Smooth muscle cell (in vitro differentiated cells): Measurements from ENCODE around the gene SMAGP. TPM values are rescaled to one million over a fixed set of nuclear protein-coding genes. Genes with fewer than 3 reads are reported as not detected.
A peak's percentile ranks its signal among the peaks of the same experiment; 100 is the strongest.

ENCODE experiments used
- DNase-seq: peaks from one replicate; lab custom pipeline; 2025; ENCODE audit not compliant: unreplicated experiment; lab: John Stamatoyannopoulos, UW
- H2AFZ ChIP-seq: fragments of 200-600 bp; sonication (generic); 2 replicates; pipeline ENCODE4 v1.6.0; 2016; ENCODE audit warnings: antibody characterized with exemption, low read depth, mild to moderate bottlenecking
- H3F3A ChIP-seq: fragments of 200-600 bp; sonication (generic); 2 replicates; pipeline ENCODE4 v1.6.0; 2017; ENCODE audit warnings: antibody characterized with exemption, low read depth
- H3K27ac ChIP-seq: fragments of 200-600 bp; sonication (generic); 2 replicates; pipeline ENCODE4 v1.5.1; 2016; ENCODE audit warnings: low read depth, mild to moderate bottlenecking
- H3K27me3 ChIP-seq: fragments of 200-600 bp; sonication (generic); 2 replicates; pipeline ENCODE4 v1.6.1; 2016; ENCODE audit warnings: low read depth, mild to moderate bottlenecking
- H3K36me3 ChIP-seq: fragments of 200-600 bp; sonication (generic); 2 replicates; pipeline ENCODE4 v1.5.1; 2016; ENCODE audit warnings: low read depth
- H3K4me1 ChIP-seq: fragments of 200-600 bp; sonication (generic); 2 replicates; pipeline ENCODE4 v1.5.1; 2016; ENCODE audit warnings: low read depth
- H3K4me2 ChIP-seq: fragments of 200-600 bp; sonication (generic); 2 replicates; pipeline ENCODE4 v1.6.0; 2016; ENCODE audit warnings: mild to moderate bottlenecking
- H3K4me3 ChIP-seq: fragments of 200-600 bp; sonication (generic); 2 replicates; pipeline ENCODE4 v1.5.1; 2016; ENCODE audit warnings: mild to moderate bottlenecking
- H3K79me2 ChIP-seq: fragments of 200-600 bp; sonication (generic); 2 replicates; pipeline ENCODE4 v1.6.0; 2016; ENCODE audit warnings: low read depth, mild to moderate bottlenecking
- H3K9ac ChIP-seq: fragments of 200-600 bp; sonication (generic); 2 replicates; pipeline ENCODE4 v1.6.0; 2016; ENCODE audit warnings: low read depth
- H3K9me3 ChIP-seq: fragments of 200-600 bp; sonication (generic); replicated peaks from 2 replicates; pipeline ENCODE4 v1.5.1; 2016; ENCODE audit warnings: low read depth
- H4K20me1 ChIP-seq: fragments of 200-600 bp; sonication (generic); 2 replicates; pipeline ENCODE4 v1.6.0; 2016; ENCODE audit warnings: low read depth
- WGBS: methylation state at CpG from one replicate; pipeline ENCODE4 v1.1.7; 2016; ENCODE audit warnings: low lambda C conversion rate; 5-methylcytosine and 5-hydroxymethylcytosine counted together
- polyA plus RNA-seq: library from polyadenylated mRNA; unstranded; fragments of >200 nt; fragmentation: Nextera tagmentation; extraction: Ambion mirVana; gene quantifications from 2 replicates; pipeline ENCODE4 v1.2.1, GENCODE V29; 2016
- total RNA-seq: library from RNA; depleted of rRNA; stranded (reverse); fragments of >200 nt; gene quantifications from 2 replicates; pipeline ENCODE4 v1.2.3, GENCODE V29; 2014
- TF ChIP-seq, protein P1 (sequence below): fragments of 200-600 bp; sonication (generic); IDR thresholded peaks from 2 replicates; pipeline ENCODE4 v1.5.1; 2017; ENCODE audit warnings: borderline replicate concordance, mild to moderate bottlenecking, antibody characterized with exemption; ENCODE audit not compliant: insufficient read depth, poor library complexity, severe bottlenecking

Gene SMAGP
- total and polyA plus RNA-seq, 2 experiments from 2014 or later, result 6.8 to 9.0 TPM

DNA sequence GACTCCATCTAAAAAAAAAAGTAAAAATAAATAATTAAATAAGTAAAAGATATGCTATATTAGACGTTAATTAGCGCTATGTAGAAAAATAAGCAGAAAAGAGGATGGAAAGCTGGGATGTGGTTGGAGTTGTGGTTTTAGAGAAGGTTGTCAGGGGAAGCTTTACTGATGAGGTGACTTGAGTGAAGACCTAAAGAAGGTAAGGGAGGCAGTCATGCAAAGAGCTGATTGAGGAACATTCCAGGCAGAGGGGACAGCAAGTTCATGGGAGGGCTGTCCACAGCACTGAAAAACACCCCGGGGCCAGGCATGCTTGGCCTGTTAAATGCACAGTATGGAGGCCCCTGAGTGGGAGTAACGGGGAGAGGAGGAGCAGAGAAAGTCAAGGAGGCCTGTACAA, 15.7 kb downstream of the SMAGP start:
- Histone ChIP-seq H3K4me1 (no peaks in the 10 kb centered on the region), H3K4me3 (no peak overlapping the region), H3F3A (no peaks in the 10 kb centered on the region), H3K79me2 (no peaks in the 10 kb centered on the region), H3K4me2 (no peak overlapping the region), H3K9me3 (no peaks in the 10 kb centered on the region), H3K27ac (no peak overlapping the region), H3K36me3 (no peaks in the 10 kb centered on the region), H3K27me3 (no peaks in the 10 kb centered on the region), H3K9ac (no peak overlapping the region), H2AFZ (no peak overlapping the region), H4K20me1 (no peaks in the 10 kb centered on the region)
- TF ChIP-seq, protein P1, sequence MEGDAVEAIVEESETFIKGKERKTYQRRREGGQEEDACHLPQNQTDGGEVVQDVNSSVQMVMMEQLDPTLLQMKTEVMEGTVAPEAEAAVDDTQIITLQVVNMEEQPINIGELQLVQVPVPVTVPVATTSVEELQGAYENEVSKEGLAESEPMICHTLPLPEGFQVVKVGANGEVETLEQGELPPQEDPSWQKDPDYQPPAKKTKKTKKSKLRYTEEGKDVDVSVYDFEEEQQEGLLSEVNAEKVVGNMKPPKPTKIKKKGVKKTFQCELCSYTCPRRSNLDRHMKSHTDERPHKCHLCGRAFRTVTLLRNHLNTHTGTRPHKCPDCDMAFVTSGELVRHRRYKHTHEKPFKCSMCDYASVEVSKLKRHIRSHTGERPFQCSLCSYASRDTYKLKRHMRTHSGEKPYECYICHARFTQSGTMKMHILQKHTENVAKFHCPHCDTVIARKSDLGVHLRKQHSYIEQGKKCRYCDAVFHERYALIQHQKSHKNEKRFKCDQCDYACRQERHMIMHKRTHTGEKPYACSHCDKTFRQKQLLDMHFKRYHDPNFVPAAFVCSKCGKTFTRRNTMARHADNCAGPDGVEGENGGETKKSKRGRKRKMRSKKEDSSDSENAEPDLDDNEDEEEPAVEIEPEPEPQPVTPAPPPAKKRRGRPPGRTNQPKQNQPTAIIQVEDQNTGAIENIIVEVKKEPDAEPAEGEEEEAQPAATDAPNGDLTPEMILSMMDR, result no peak
- DNase-seq, result no peak
- WGBS, result 94% methylated on average over 4 of the region's 4 CpGs

DNA sequence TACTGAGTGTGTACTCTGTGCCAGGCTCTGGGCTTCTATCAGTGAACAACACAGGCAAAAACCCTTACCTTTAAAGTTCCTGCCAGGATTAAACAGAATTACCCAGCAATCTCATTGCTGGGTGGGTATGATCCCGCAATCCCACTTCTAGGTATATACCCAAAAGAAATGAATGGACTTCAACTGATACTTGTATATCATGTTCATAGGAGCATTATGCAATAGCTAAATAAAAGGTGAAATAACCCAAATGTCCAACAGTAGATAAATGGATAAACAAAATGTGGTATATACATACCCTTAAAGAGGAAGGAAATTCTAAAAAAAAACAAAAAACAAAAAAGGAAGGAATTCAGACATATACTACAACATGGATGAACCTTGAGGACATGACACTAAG, 16.9 kb downstream of the SMAGP start:
- WGBS, result 100% methylated on average over 1 of the region's 1 CpG
- H3K36me3 ChIP-seq, result no peaks in the 10 kb centered on the region
- H4K20me1 ChIP-seq, result no peaks in the 10 kb centered on the region
- no peak overlapping the region for H3K4me3 ChIP-seq
- H3K79me2 ChIP-seq, result no peaks in the 10 kb centered on the region
- H3K9me3 ChIP-seq, result no peaks in the 10 kb centered on the region
- H3F3A ChIP-seq, result no peaks in the 10 kb centered on the region
- H3K4me1 ChIP-seq, result no peaks in the 10 kb centered on the region
- no peak for DNase-seq
- TF ChIP-seq, protein P1, result no peak
- H3K27ac ChIP-seq, result no peak overlapping the region
- no peak overlapping the region for H3K4me2 ChIP-seq
- H2AFZ ChIP-seq, result no peak overlapping the region
- no peak overlapping the region for H3K9ac ChIP-seq
- no peaks in the 10 kb centered on the region for H3K27me3 ChIP-seq

DNA sequence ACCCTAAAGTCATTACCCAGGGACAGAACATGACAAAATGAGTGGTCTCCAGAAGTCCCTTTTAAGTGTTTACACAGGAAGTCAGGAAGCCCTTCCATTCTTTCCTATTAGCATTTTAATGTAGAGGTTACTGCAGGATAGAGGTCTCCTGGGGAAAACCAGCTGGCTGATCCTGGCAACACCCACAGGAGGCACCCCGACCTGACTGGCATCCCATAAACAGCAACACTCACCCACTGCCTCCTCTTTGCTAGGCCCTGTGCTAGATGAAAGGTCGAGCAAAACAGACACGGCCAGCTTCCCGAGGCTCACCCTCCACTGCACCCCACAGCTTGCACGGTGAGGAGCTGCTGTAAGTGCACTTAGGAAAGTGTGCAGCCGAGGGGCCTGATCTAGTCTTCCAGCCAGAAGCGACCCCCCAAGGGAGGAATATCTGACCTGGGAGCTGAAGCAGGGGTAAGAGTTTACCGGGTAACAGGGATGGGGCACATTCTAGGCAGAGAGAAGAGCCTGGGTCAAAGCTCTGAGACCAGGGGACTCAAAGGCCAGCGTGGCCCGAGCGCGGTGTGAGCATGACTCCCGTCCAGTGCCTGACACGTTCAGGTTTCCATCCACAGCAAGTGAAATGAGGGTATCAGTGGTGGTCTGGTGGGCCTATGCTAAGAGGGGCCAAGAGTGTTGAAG, 22.6 kb downstream of the SMAGP start:
- 79% methylated on average over 14 of the region's 14 CpGs for WGBS
- Histone ChIP-seq H4K20me1 (no peaks in the 10 kb centered on the region), H3K27me3 (no peaks in the 10 kb centered on the region), H3K9me3 (no peaks in the 10 kb centered on the region), H3K27ac (no peak overlapping the region), H3K79me2 (no peaks in the 10 kb centered on the region), H3K9ac (no peak overlapping the region), H3K36me3 (no peaks in the 10 kb centered on the region), H2AFZ (no peak overlapping the region), H3F3A (no peaks in the 10 kb centered on the region), H3K4me2 (no peak overlapping the region), H3K4me1 (no peaks in the 10 kb centered on the region), H3K4me3 (no peak overlapping the region)
- DNase-seq, result no peak
- TF ChIP-seq, protein P1, result no peak

DNA sequence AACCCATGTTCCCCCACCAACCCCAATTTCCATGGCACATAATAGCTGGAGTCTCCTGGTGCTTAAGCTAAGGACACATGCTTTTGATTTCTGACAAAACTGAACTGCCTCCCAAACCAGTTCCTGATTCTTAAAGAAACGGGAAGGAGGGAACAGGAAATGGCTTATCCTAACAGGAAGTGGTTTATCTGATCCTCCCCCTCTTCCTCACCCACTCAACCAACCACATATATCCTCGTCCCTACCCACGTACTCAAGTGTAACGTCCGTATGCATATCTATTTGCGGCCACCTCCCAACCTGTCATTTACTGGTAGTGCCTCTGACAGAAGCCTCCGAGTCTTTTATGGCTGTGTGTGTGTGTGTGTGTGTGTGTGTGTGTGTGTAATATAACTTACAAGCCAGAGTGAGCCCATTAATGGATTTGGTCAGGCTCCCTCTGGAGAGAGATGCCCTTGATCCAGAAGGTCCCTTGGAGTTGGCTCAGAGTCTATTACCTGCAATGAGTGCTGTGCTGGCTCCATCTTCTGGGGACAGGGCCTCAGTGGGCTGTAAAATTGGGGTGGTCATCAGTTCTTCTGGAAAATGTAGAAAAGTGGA, 23.9 kb downstream of the SMAGP start:
- 17% methylated on average over 7 of the region's 7 CpGs for WGBS
- Histone ChIP-seq H3K9me3 (no peaks in the 10 kb centered on the region), H3K4me3 (no peak overlapping the region), H3F3A (peaks cover 3% of the 10 kb centered on the region), H3K79me2 (no peaks in the 10 kb centered on the region), H4K20me1 (no peaks in the 10 kb centered on the region), H3K27me3 (no peaks in the 10 kb centered on the region), H3K9ac (no peak overlapping the region), H3K27ac (peak overlapping the region; percentile 8), H3K4me2 (no peak overlapping the region), H3K36me3 (no peaks in the 10 kb centered on the region), H2AFZ (no peak overlapping the region), H3K4me1 (no peaks in the 10 kb centered on the region)
- TF ChIP-seq, protein P1, result no peak
- DNase-seq, result no peak
